DND-41 (cell line): ENCODE measurements around the gene PTPRN2.

Source experiments
- ATAC-seq: fragments of 200-7000 bp; cut with Tn5 transposase; 3 replicates; pipeline ENCODE4 v1.9.1; 2021; ENCODE audit warnings: low read depth; ENCODE audit not compliant: insufficient read depth
- DNase-seq: peaks from one replicate; pipeline ENCODE4 v3.0.0-alpha.2; 2020
- H2AFZ ChIP-seq: 2 replicates; pipeline ENCODE4 v1.6.0; 2012; ENCODE audit warnings: low read depth, low read length
- H3K27ac ChIP-seq: 2 replicates; pipeline ENCODE4 v1.5.1; 2012; ENCODE audit warnings: low read length, inconsistent platforms
- H3K27me3 ChIP-seq: fragments of 200-600 bp; sonication (generic); 2 replicates; pipeline ENCODE4 v1.6.0; 2012; ENCODE audit warnings: low read length, mild to moderate bottlenecking, inconsistent platforms; ENCODE audit not compliant: insufficient read depth, poor library complexity
- H3K36me3 ChIP-seq: 2 replicates; pipeline ENCODE4 v1.5.1; 2012; ENCODE audit warnings: low read length, inconsistent platforms; ENCODE audit not compliant: insufficient read depth
- H3K4me1 ChIP-seq: 2 replicates; pipeline ENCODE4 v1.5.1; 2012; ENCODE audit warnings: mild to moderate bottlenecking, low read length; ENCODE audit not compliant: insufficient read depth
- H3K4me2 ChIP-seq: 2 replicates; pipeline ENCODE4 v1.6.0; 2012; ENCODE audit warnings: mild to moderate bottlenecking, moderate library complexity, low read length, inconsistent platforms; ENCODE audit not compliant: insufficient read depth
- H3K4me3 ChIP-seq, 2 experiments: fragments of 200-600 bp in 1 of 2; shearing (Covaris generic) in 1 of 2; 2 replicates each; pipeline ENCODE4 v1.5.1; 2012 to 2016; ENCODE audit warnings: inconsistent platforms in 2 of 2, low read length in 2 of 2, mild to moderate bottlenecking in 2 of 2, low read depth in 1 of 2, moderate library complexity in 1 of 2
- H3K79me2 ChIP-seq: 2 replicates; pipeline ENCODE4 v1.6.0; 2012; ENCODE audit warnings: low read length, inconsistent platforms; ENCODE audit not compliant: insufficient read depth
- H3K9ac ChIP-seq: 2 replicates; pipeline ENCODE4 v1.6.0; 2012; ENCODE audit warnings: low read depth, mild to moderate bottlenecking, inconsistent platforms, low read length, moderate library complexity
- H3K9me3 ChIP-seq: 2 replicates; pipeline ENCODE4 v1.5.1; 2012; ENCODE audit warnings: low read length, moderate library complexity, mild to moderate bottlenecking, inconsistent platforms; ENCODE audit not compliant: insufficient read depth, severe bottlenecking
- H4K20me1 ChIP-seq: 2 replicates; pipeline ENCODE4 v1.6.0; 2012; ENCODE audit warnings: low read length; ENCODE audit not compliant: insufficient read depth
- EZH2 ChIP-seq: IDR thresholded peaks from 3 replicates; pipeline ENCODE4 v1.6.1; 2012; ENCODE audit warnings: borderline replicate concordance, low read depth, mild to moderate bottlenecking, moderate library complexity, low read length, inconsistent platforms; ENCODE audit not compliant: severe bottlenecking
- TF ChIP-seq, protein P1 (sequence below): IDR thresholded peaks from 2 replicates; pipeline ENCODE4 v1.5.1; 2012; ENCODE audit warnings: borderline replicate concordance, low read length, moderate library complexity, mild to moderate bottlenecking; ENCODE audit not compliant: poor library complexity, severe bottlenecking; ENCODE audit errors: extremely low read depth

PTPRN2 gene

DNA sequence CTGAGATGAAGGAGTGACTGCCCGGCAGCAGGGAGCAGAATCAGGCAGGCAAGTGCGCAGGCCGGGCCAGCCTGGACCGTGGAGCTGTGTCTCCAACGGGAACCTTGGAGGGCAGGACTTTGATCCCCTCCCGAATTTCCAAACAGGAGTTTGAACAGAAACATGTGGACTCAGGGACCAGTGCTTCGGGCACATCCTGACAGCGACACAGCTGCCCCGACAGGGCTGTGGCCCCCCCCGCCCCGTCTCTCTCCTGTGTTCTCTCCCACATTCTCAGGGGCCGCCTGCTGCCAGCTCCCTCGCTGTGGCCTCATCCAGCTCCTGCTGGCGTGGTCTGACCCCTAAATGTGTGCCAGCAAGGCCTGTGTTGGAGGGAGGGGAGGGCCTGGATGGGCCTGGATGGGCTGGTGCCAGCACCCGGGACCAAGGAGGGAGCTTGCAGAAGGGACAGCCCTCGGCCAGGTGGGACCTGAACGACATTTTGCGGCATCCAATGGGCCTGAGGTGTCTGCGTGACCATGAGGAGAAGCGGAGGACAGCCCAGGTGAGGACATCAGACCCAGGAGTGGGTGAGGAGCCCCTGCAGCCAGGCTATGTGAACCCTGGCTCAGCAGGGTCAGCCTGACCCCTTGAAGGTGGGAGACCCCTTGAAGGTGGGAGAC is 1027.9 kb downstream of the PTPRN2 start:
- TF ChIP-seq, protein P1, sequence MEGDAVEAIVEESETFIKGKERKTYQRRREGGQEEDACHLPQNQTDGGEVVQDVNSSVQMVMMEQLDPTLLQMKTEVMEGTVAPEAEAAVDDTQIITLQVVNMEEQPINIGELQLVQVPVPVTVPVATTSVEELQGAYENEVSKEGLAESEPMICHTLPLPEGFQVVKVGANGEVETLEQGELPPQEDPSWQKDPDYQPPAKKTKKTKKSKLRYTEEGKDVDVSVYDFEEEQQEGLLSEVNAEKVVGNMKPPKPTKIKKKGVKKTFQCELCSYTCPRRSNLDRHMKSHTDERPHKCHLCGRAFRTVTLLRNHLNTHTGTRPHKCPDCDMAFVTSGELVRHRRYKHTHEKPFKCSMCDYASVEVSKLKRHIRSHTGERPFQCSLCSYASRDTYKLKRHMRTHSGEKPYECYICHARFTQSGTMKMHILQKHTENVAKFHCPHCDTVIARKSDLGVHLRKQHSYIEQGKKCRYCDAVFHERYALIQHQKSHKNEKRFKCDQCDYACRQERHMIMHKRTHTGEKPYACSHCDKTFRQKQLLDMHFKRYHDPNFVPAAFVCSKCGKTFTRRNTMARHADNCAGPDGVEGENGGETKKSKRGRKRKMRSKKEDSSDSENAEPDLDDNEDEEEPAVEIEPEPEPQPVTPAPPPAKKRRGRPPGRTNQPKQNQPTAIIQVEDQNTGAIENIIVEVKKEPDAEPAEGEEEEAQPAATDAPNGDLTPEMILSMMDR: no peak
- no peak for TF ChIP-seq EZH2
- Histone ChIP-seq H3K79me2 (peaks cover 2% of the 10 kb centered on the region), H4K20me1 (peaks cover 20% of the 10 kb centered on the region), H2AFZ (no peak overlapping the region), H3K4me1 (no peaks in the 10 kb centered on the region), H3K27me3 (no peaks in the 10 kb centered on the region), H3K4me2 (no peak overlapping the region), H3K4me3 (no peak overlapping the region), H3K9ac (no peak overlapping the region), H3K27ac (no peak overlapping the region), H3K9me3 (no peaks in the 10 kb centered on the region), H3K36me3 (peaks cover 74% of the 10 kb centered on the region)
- DNase-seq (no peak), ATAC-seq (no peak)

DNA sequence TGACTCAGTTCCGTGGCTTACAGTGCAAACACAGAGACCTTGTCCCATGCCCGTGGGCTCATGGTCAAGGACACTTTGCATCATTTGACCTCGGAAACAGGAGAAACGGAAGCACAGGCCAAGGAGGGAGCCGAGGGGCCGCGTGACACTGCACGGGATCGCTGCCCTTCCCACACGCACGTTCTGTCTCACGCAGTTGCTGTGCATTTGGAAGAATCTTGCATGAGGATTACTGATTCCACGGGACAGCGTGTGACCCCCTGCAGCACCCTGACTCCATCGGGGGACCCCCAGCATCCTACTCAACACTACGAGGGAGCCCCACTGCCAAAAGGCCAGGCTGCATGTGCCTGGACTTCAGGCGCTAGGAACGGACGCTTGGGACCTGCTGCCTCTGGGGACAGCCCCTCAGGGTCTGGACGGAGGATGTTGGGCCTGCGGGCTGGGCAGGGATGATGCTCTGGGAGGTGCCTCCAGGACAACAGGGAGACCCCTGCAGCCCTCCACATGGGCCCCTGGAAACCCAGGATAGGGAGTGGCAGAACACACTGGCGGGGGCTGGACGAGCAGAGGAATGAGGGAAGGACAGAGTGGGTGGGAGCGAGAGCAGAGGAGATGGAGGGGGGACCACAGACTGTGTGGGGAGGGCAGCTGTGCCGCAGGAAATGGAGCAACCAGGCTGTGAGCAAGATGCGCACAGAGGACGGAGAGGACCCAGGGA is 1028.6 kb downstream of the PTPRN2 start:
- ATAC-seq (no peak), DNase-seq (no peak)
- no peak overlapping the region for H2AFZ ChIP-seq
- peaks cover 20% of the 10 kb centered on the region for H4K20me1 ChIP-seq
- TF ChIP-seq EZH2: no peak
- TF ChIP-seq, protein P1: no peak
- no peaks in the 10 kb centered on the region for H3K27me3 ChIP-seq
- H3K4me1 ChIP-seq: no peaks in the 10 kb centered on the region
- H3K27ac ChIP-seq: no peak overlapping the region
- H3K4me2 ChIP-seq: no peak overlapping the region
- H3K9ac ChIP-seq: no peak overlapping the region
- peaks cover 2% of the 10 kb centered on the region for H3K79me2 ChIP-seq
- peaks cover 74% of the 10 kb centered on the region for H3K36me3 ChIP-seq
- H3K4me3 ChIP-seq: no peak overlapping the region
- H3K9me3 ChIP-seq: no peaks in the 10 kb centered on the region

DNA sequence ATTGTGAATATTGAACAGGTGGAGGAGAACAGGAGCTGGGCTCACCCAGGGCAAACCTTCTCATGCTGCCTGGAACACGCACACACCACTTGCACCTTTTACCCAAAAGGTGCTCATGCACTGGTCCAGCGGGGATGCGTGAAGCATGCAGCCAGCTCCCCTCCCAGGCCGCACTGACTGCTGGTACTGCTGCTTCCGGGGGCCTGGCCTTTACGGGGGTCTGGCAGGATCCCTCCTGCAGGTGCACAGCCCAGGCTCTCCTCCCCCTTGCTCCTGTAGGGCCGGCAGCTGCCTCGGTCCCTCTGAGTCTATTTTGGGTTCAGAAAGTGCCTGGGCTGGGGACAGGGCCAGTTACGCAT is 1029.1 kb downstream of the PTPRN2 start:
- Histone ChIP-seq H3K79me2 (no peaks in the 10 kb centered on the region), H3K36me3 (peaks cover 76% of the 10 kb centered on the region), H3K27ac (no peak overlapping the region), H3K9ac (no peak overlapping the region), H2AFZ (no peak overlapping the region), H3K9me3 (no peaks in the 10 kb centered on the region), H3K4me3 (no peak overlapping the region), H3K27me3 (no peaks in the 10 kb centered on the region), H3K4me2 (no peak overlapping the region), H4K20me1 (peaks cover 20% of the 10 kb centered on the region), H3K4me1 (no peaks in the 10 kb centered on the region)
- no peak for DNase-seq
- ATAC-seq: no peak
- TF ChIP-seq, protein P1: no peak
- TF ChIP-seq EZH2: no peak
